Neural crest cell (in vitro differentiated cells): ENCODE results near the gene SHC2. TPM values are rescaled to one million over a fixed set of nuclear protein-coding genes. Genes with fewer than 3 reads are reported as not detected.
"Not testable (repeated sequence)": the region's sequence is repeated elsewhere in the genome, so short reads cannot be mapped to it uniquely, and the experiment has no call there.

ENCODE experiments used
- DNase-seq: peaks from one replicate; pipeline ENCODE4 v3.0.0; 2021; ENCODE audit warnings: low read depth, mixed read lengths, low spot score
- H3K27ac Mint-ChIP-seq: one replicate; pipeline ENCODE4 v1.8.0; 2021; ENCODE audit warnings: mild to moderate bottlenecking, mixed read lengths; ENCODE audit not compliant: unreplicated experiment
- H3K27me3 Mint-ChIP-seq: 2 replicates; pipeline ENCODE4 v1.8.0; 2021; ENCODE audit warnings: low read depth, mild to moderate bottlenecking, mixed read lengths
- H3K36me3 Mint-ChIP-seq: 2 replicates; pipeline ENCODE4 v1.8.0; 2021; ENCODE audit warnings: low read depth, mild to moderate bottlenecking, mixed read lengths
- H3K4me1 Mint-ChIP-seq: 2 replicates; pipeline ENCODE4 v1.8.0; 2021; ENCODE audit warnings: mixed read lengths
- H3K4me3 Mint-ChIP-seq: one replicate; pipeline ENCODE4 v1.8.0; 2021; ENCODE audit warnings: mild to moderate bottlenecking, mixed read lengths
- H3K9me3 Mint-ChIP-seq: 2 replicates; pipeline ENCODE4 v1.8.0; 2021; ENCODE audit warnings: mixed read lengths
- total RNA-seq: library from RNA; stranded (reverse); gene quantifications from 2 replicates; pipeline ENCODE4 v1.2.1, GENCODE V29; 2021
- TF ChIP-seq, protein P1 (sequence below): fragments of 200-600 bp; sonication (generic); conservative IDR thresholded peaks from 2 replicates; pipeline ENCODE4 v1.5.0; 2021; ENCODE audit warnings: antibody characterized with exemption, mild to moderate bottlenecking

SHC2 gene
- total RNA-seq, 1 donor from 2014 or later, result 45.2 TPM

DNA sequence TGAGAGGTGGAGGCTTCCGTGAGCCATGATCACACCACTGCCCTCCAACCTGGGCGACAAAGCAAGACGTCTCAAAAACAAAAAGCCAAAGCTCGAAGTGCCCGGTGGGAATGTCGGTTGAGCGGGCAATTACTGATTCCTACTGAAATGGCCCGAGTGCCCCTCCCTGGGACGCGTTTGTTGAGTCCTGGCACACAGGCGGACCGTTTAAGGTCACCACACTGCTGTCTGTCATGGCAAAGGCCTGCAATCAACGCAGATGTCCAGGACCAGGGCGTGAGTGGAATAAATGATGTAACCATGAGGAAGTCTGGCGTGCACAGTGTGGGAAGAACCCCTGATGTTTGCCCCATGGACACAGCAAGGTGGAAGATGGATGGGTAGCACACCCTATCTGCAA lies 32.7 kb downstream of the SHC2 start:
- Mint-ChIP-seq H3K27me3 (no peaks in the 10 kb centered on the region), H3K4me3 (no peak overlapping the region), H3K4me1 (no peaks in the 10 kb centered on the region), H3K27ac (no peak overlapping the region), H3K9me3 (no peaks in the 10 kb centered on the region), H3K36me3 (peaks cover 11% of the 10 kb centered on the region)
- TF ChIP-seq, protein P1, sequence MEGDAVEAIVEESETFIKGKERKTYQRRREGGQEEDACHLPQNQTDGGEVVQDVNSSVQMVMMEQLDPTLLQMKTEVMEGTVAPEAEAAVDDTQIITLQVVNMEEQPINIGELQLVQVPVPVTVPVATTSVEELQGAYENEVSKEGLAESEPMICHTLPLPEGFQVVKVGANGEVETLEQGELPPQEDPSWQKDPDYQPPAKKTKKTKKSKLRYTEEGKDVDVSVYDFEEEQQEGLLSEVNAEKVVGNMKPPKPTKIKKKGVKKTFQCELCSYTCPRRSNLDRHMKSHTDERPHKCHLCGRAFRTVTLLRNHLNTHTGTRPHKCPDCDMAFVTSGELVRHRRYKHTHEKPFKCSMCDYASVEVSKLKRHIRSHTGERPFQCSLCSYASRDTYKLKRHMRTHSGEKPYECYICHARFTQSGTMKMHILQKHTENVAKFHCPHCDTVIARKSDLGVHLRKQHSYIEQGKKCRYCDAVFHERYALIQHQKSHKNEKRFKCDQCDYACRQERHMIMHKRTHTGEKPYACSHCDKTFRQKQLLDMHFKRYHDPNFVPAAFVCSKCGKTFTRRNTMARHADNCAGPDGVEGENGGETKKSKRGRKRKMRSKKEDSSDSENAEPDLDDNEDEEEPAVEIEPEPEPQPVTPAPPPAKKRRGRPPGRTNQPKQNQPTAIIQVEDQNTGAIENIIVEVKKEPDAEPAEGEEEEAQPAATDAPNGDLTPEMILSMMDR, result no peak
- DNase-seq, result no peak

DNA sequence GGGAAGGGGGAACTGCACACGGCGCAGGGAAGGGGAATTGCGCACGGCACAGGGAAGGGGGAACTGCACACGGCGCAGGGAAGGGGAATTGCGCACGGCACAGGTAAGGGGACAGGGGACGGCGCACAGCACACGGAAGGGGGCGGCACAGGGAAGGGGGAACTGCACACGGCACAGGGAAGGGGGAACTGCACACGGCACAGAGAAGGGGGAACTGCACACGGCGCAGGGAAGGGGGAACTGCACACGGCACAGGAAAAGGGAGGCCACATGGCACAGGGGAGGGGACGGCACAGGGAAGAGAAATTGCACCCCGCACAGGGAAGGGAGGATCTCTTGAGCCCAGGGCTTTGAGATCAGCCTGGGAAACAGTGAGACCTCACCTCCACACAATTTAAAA lies 33.2 kb downstream of the SHC2 start:
- not testable (repeated sequence) for H3K27ac Mint-ChIP-seq, H3K4me3 Mint-ChIP-seq, H3K4me1 Mint-ChIP-seq, H3K9me3 Mint-ChIP-seq, H3K27me3 Mint-ChIP-seq, DNase-seq
- H3K36me3 Mint-ChIP-seq, result peaks cover 11% of the 10 kb centered on the region

GRCh38 chr19:426725-427445 lies 33.9 kb downstream of the SHC2 start:
- H3K27me3 Mint-ChIP-seq, result no peaks in the 10 kb centered on the region
- no peaks in the 10 kb centered on the region for H3K9me3 Mint-ChIP-seq
- H3K36me3 Mint-ChIP-seq, result peaks cover 11% of the 10 kb centered on the region
- H3K27ac Mint-ChIP-seq, result no peak overlapping the region
- H3K4me3 Mint-ChIP-seq, result no peak overlapping the region
- H3K4me1 Mint-ChIP-seq, result peaks cover 4% of the 10 kb centered on the region
- DNase-seq, result no peak
- TF ChIP-seq, protein P1, result no peak

DNA sequence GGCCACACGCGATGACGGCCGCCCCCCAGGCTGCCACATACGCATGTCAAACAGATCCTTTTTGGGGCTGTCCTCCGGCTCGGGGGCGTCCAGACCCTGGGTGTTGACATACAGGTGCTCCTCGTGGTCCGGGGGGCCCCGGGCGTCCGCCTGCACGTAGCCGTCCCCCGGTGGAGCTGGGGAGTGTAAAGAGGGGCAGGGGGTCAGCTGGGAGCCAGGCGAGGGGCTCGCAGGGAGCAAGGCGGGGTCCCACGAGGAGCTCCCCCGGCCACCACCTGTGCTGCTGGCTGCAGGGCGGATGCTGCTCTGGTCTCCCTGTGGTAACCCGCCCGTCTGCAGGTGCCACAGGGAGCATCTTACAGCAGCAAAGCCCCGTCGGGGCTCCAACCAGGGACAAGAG lies 35.8 kb downstream of the SHC2 start:
- H3K4me3 Mint-ChIP-seq, result no peak overlapping the region
- TF ChIP-seq, protein P1, result no peak
- H3K9me3 Mint-ChIP-seq, result no peaks in the 10 kb centered on the region
- no peak overlapping the region for H3K27ac Mint-ChIP-seq
- peaks cover 4% of the 10 kb centered on the region for H3K36me3 Mint-ChIP-seq
- H3K27me3 Mint-ChIP-seq, result no peaks in the 10 kb centered on the region
- DNase-seq, result no peak
- peaks cover 4% of the 10 kb centered on the region for H3K4me1 Mint-ChIP-seq

- peaks cover 3% of the 10 kb centered on the region for H3K36me3 Mint-ChIP-seq
- TF ChIP-seq, protein P1, result no peak
- no peaks in the 10 kb centered on the region for H3K9me3 Mint-ChIP-seq
- no peak for DNase-seq
- H3K27ac Mint-ChIP-seq, result no peak overlapping the region
- H3K4me3 Mint-ChIP-seq, result no peak overlapping the region
- no peaks in the 10 kb centered on the region for H3K27me3 Mint-ChIP-seq
- peaks cover 4% of the 10 kb centered on the region for H3K4me1 Mint-ChIP-seq
Measured at GRCh38 chr19:424546-424945, 36.3 kb downstream of the SHC2 start.

DNA sequence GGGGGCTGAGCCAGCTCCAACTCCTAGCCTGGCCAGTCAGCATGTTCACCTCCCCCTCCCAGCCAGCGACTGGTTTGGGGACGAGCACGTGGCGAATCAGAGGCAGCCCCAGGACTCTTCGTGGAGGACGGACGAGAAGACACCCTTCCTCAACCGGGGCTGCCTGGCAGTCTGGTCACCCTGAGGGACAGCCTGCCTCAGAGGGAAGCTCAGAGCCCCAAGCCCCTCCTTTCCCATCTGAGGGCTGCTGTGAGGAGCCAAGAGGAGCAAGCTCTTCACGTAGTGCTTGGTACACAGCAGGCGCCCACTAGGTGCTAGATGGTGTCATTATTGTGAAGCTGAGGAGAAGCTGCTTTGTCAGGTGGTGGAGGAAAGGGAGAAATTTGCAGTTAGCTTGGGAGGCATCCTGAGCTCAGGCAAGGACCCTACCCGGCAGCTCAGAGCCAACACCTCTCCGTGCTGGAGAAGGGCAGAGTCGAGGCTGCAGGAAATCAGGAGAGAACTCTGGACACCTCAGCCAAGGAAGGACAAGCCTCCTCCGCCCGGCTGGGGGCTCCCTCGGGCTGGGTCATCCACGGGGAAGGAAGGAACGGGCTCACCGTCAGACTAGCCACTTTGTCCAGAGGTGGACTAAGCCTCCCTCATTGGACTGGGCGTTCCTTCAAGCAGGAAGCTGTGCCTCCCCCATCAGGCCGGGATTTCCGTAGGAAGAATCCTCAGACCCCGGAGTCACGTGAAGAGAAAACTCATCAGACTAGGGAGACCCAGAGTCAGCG lies 37.0 kb downstream of the SHC2 start:
- DNase-seq, result no peak
- H3K4me1 Mint-ChIP-seq, result peaks cover 4% of the 10 kb centered on the region
- H3K27ac Mint-ChIP-seq, result no peak overlapping the region
- no peaks in the 10 kb centered on the region for H3K9me3 Mint-ChIP-seq
- TF ChIP-seq, protein P1, result no peak
- H3K36me3 Mint-ChIP-seq, result peaks cover under 1% of the 10 kb centered on the region
- no peaks in the 10 kb centered on the region for H3K27me3 Mint-ChIP-seq
- no peak overlapping the region for H3K4me3 Mint-ChIP-seq

DNA sequence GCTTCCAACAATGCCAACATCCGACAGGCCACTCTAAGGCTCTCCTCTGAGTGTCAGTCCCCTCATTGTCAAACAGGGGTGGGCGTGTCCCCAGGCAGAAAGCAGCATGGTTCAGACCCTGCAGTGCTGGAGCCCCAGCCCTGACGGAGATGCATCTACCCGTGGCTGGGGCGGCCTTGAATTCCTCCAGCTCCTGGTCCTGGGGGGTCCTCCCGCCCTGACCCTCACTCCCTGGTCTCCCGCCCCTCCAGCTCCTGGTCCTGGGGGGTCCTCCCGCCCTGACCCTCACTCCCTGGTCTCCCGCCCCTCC lies 38.0 kb downstream of the SHC2 start:
- H3K4me1 Mint-ChIP-seq, result peaks cover 11% of the 10 kb centered on the region
- not testable (repeated sequence) for H3K27ac Mint-ChIP-seq, H3K36me3 Mint-ChIP-seq, H3K4me3 Mint-ChIP-seq, H3K27me3 Mint-ChIP-seq, DNase-seq, H3K9me3 Mint-ChIP-seq
